H1 (cell line): Measurements from ENCODE around the gene ARHGAP26. TPM values are rescaled to one million over a fixed set of nuclear protein-coding genes. Genes with fewer than 3 reads are reported as not detected.

Experiments used
- CTCF ChIA-PET: fragments of 300-600 bp; sonication (Branson Sonifier 250); formaldehyde crosslinking; loops from one replicate; lab custom pipeline; 2021; ENCODE audit not compliant: partially characterized antibody; lab: Charles Lee
- POLR2A ChIA-PET: fragments of 300-600 bp; sonication (Branson Sonifier 250); formaldehyde crosslinking; loops from one replicate; lab custom pipeline; 2021; ENCODE audit warnings: inconsistent platforms; ENCODE audit not compliant: partially characterized antibody; lab: Charles Lee
- DNase-seq, 2 experiments: peaks; one replicate each; pipeline versions ENCODE4 v3.0.0 to v3.0.0-alpha.2; 2010 to 2022; ENCODE audit warnings: low spot score in 2 of 2, low read depth in 1 of 2, mixed read lengths in 1 of 2
- FAIRE-seq: peaks from 2 replicates; lab custom pipeline; 2011; peaks lifted over from hg19 to GRCh38; lab: Jason Lieb, UNC
- H2AFZ ChIP-seq: 2 replicates; pipeline ENCODE4 v1.8.1; 2012; ENCODE audit warnings: low read length, inconsistent platforms
- H2AK5ac ChIP-seq: 2 replicates; pipeline ENCODE4 v1.6.1; 2013; ENCODE audit warnings: low read depth, low read length
- H2BK120ac ChIP-seq: replicated peaks from 2 replicates; pipeline ENCODE3; 2013; ENCODE audit warnings: low read depth, low read length, inconsistent platforms
- H2BK12ac ChIP-seq: 2 replicates; pipeline ENCODE4 v1.6.1; 2013; ENCODE audit warnings: low read depth, low read length
- H2BK15ac ChIP-seq: 2 replicates; pipeline ENCODE4 v1.6.1; 2013; ENCODE audit warnings: low read length
- H2BK20ac ChIP-seq: 2 replicates; pipeline ENCODE4 v1.6.1; 2013; ENCODE audit warnings: low read length
- H2BK5ac ChIP-seq: 2 replicates; pipeline ENCODE4 v1.6.1; 2013; ENCODE audit warnings: low read depth, low read length
- H3K14ac ChIP-seq: 2 replicates; pipeline ENCODE4 v1.6.1; 2013; ENCODE audit warnings: inconsistent platforms; ENCODE audit not compliant: insufficient read length
- H3K18ac ChIP-seq: 2 replicates; pipeline ENCODE4 v1.6.1; 2013; ENCODE audit warnings: low read length; ENCODE audit errors: extremely low read depth
- H3K23ac ChIP-seq: 2 replicates; pipeline ENCODE4 v1.6.1; 2013; ENCODE audit warnings: inconsistent platforms; ENCODE audit not compliant: insufficient read length
- H3K23me2 ChIP-seq: 2 replicates; pipeline ENCODE4 v1.6.1; 2013; ENCODE audit warnings: low read depth, low read length
- H3K27ac ChIP-seq: 2 replicates; pipeline ENCODE4 v1.6.1; 2011; ENCODE audit warnings: low read depth, low read length, inconsistent platforms
- H3K27me3 ChIP-seq, 4 experiments: replicated peaks in 1 of 4; 1 replicate in 1 of 4; 2 replicates in 3 of 4; pipeline versions ENCODE4 v1.6.1 to v1.8.1; 2011 to 2013; ENCODE audit warnings: low read length in 3 of 4, mild to moderate bottlenecking in 3 of 4, inconsistent platforms in 2 of 4, mixed read lengths in 2 of 4, moderate library complexity in 1 of 4; ENCODE audit not compliant: control insufficient read depth in 3 of 4, insufficient read depth in 3 of 4; ENCODE audit errors: extremely low read depth in 1 of 4
- H3K36me3 ChIP-seq, 4 experiments: 2 replicates each; pipeline versions ENCODE4 v1.6.1 to v1.8.1; 2011 to 2013; ENCODE audit warnings: mild to moderate bottlenecking in 4 of 4, low read length in 3 of 4, moderate library complexity in 2 of 4, control low read depth in 1 of 4, inconsistent platforms in 1 of 4; ENCODE audit not compliant: insufficient read depth in 4 of 4, control insufficient read depth in 2 of 4
- H3K4ac ChIP-seq: replicated peaks from 2 replicates; pipeline ENCODE3; 2013; ENCODE audit warnings: low read length, low read depth, mixed read lengths, inconsistent platforms; ENCODE audit not compliant: insufficient read length
- H3K4me1 ChIP-seq, 4 experiments: replicated peaks in 1 of 4; 1 replicate in 1 of 4; 2 replicates in 3 of 4; pipeline versions ENCODE4 v1.6.1 to v1.8.1; 2011 to 2013; ENCODE audit warnings: low read length in 3 of 4, inconsistent platforms in 2 of 4, mixed read lengths in 1 of 4; ENCODE audit not compliant: insufficient read depth in 4 of 4, control insufficient read depth in 3 of 4
- H3K4me2 ChIP-seq, 2 experiments: 2 replicates each; pipeline versions ENCODE4 v1.6.1 to v1.8.1; 2011 to 2013; ENCODE audit warnings: low read depth in 2 of 2, low read length in 2 of 2, control low read depth in 1 of 2, inconsistent platforms in 1 of 2, mild to moderate bottlenecking in 1 of 2; ENCODE audit not compliant: insufficient read depth in 1 of 2
- H3K4me3 ChIP-seq, 4 experiments: fragments of 200-600, 300-600 bp in 1 of 4; sonication (generic), shearing (Covaris generic), sonication (Bioruptor Twin) in 1 of 4; 2 replicates each; pipeline versions ENCODE4 v1.5.1 to v1.8.1; 2011 to 2016; ENCODE audit warnings: low read length in 4 of 4, low read depth in 3 of 4, control low read depth in 2 of 4, inconsistent platforms in 2 of 4, mild to moderate bottlenecking in 2 of 4, mixed read lengths in 1 of 4, moderate library complexity in 1 of 4; ENCODE audit not compliant: insufficient read depth in 2 of 4; ENCODE audit errors: extremely low read depth in 1 of 4
- H3K56ac ChIP-seq: replicated peaks from 2 replicates; pipeline ENCODE3; 2013; ENCODE audit warnings: low read depth, mild to moderate bottlenecking, mixed read lengths, low read length, inconsistent platforms; ENCODE audit not compliant: insufficient read length
- H3K79me1 ChIP-seq: 2 replicates; pipeline ENCODE4 v1.6.1; 2013; ENCODE audit warnings: low read depth, low read length, control low read depth
- H3K79me2 ChIP-seq, 2 experiments: 2 replicates each; pipeline versions ENCODE4 v1.6.1 to v1.8.1; 2012 to 2013; ENCODE audit warnings: low read length in 2 of 2, mild to moderate bottlenecking in 2 of 2, inconsistent platforms in 1 of 2; ENCODE audit not compliant: insufficient read depth in 2 of 2, control insufficient read depth in 1 of 2
- H3K9ac ChIP-seq, 4 experiments: replicated peaks in 1 of 4; 1 replicate in 1 of 4; 2 replicates in 3 of 4; pipeline versions ENCODE4 v1.6.1 to v1.8.1; 2011 to 2013; ENCODE audit warnings: low read depth in 3 of 4, low read length in 3 of 4, control low read depth in 2 of 4, mild to moderate bottlenecking in 2 of 4, moderate library complexity in 2 of 4, inconsistent platforms in 1 of 4; ENCODE audit errors: extremely low read depth in 1 of 4
- H3K9me3 ChIP-seq, 2 experiments: 2 replicates each; pipeline versions ENCODE4 v1.6.1 to v1.8.1; 2012 to 2013; ENCODE audit warnings: mild to moderate bottlenecking in 2 of 2, moderate library complexity in 2 of 2, control low read depth in 1 of 2, inconsistent platforms in 1 of 2, low read depth in 1 of 2, low read length in 1 of 2, mixed read lengths in 1 of 2; ENCODE audit not compliant: insufficient read depth in 2 of 2
- H4K20me1 ChIP-seq, 2 experiments: replicated peaks in 1 of 2; 2 replicates each; pipeline versions ENCODE3 to v1.8.1; 2011 to 2013; ENCODE audit warnings: inconsistent platforms in 2 of 2, low read length in 2 of 2, mild to moderate bottlenecking in 1 of 2; ENCODE audit not compliant: insufficient read depth in 2 of 2, control insufficient read depth in 1 of 2
- H4K5ac ChIP-seq: 2 replicates; pipeline ENCODE4 v1.6.1; 2013; ENCODE audit warnings: low read length, low read depth, mixed read lengths, inconsistent platforms; ENCODE audit not compliant: insufficient read length
- H4K8ac ChIP-seq: 2 replicates; pipeline ENCODE4 v1.8.0; 2013; ENCODE audit warnings: mild to moderate bottlenecking, moderate library complexity, low read length, inconsistent platforms; ENCODE audit not compliant: insufficient read depth; ENCODE audit errors: extremely low read depth
- H4K91ac ChIP-seq: replicated peaks from 2 replicates; pipeline ENCODE3; 2013; ENCODE audit warnings: low read length, mixed read lengths, inconsistent platforms; ENCODE audit not compliant: insufficient read length
- FOSL1 ChIP-seq: IDR thresholded peaks from 2 replicates; pipeline ENCODE4 v1.6.1; 2011; ENCODE audit warnings: mild to moderate bottlenecking, low read depth, low read length, moderate library complexity; ENCODE audit not compliant: insufficient read depth
- GTF2F1 ChIP-seq: IDR thresholded peaks from 2 replicates; pipeline ENCODE4 v1.6.1; 2012; ENCODE audit warnings: low read depth, low read length, improper control_type of control experiment, borderline replicate concordance
- HDAC2 ChIP-seq, 2 experiments: fragments of 300-600 bp in 1 of 2; sonication (generic) in 1 of 2; IDR thresholded peaks; 2 replicates each; pipeline ENCODE4 v1.6.1; 2011 to 2012; ENCODE audit warnings: low read depth in 2 of 2, low read length in 2 of 2, mild to moderate bottlenecking in 2 of 2, moderate library complexity in 2 of 2, borderline replicate concordance in 1 of 2, inconsistent platforms in 1 of 2
- POLR2AphosphoS5 ChIP-seq: IDR thresholded peaks from 2 replicates; pipeline ENCODE4 v1.6.1; 2011; ENCODE audit warnings: low read depth, low read length
- TAF1 ChIP-seq: IDR thresholded peaks from 2 replicates; pipeline ENCODE4 v1.6.1; 2011; ENCODE audit warnings: mild to moderate bottlenecking, low read depth, low read length
- ZNF274 ChIP-seq: IDR thresholded peaks from 2 replicates; pipeline ENCODE4 v1.7.0; 2012; ENCODE audit warnings: low read length, borderline replicate concordance; ENCODE audit errors: extremely low read depth
- WGBS, 2 experiments: shearing (Covaris generic) in 1 of 2; methylation state at CpG; one replicate each; pipeline versions ENCODE4 v1.1.6 to v1.1.7; 2013 to 2015; ENCODE audit warnings: low lambda C conversion rate in 2 of 2, mixed read lengths in 2 of 2, inconsistent platforms in 1 of 2, low coverage in 1 of 2, missing lambda C conversion rate in 1 of 2; ENCODE audit not compliant: insufficient replicate concordance in 2 of 2, insufficient coverage in 1 of 2, insufficient read length in 1 of 2; ENCODE audit errors: extremely low coverage in 1 of 2, missing lambda C conversion rate in 1 of 2; 5-methylcytosine and 5-hydroxymethylcytosine counted together
- polyA plus RNA-seq, 7 experiments: library from polyadenylated mRNA; depleted of rRNA in 3 of 7; stranded (reverse) in 5 of 7; unstranded in 2 of 7; fragments of >200 nt in 5 of 7; fragments of 200-250 nt in 2 of 7; gene quantifications; 1 replicate in 5 of 7; 2 replicates in 1 of 7; 4 replicates in 1 of 7; pipeline versions ENCODE4 v1.2.1 to v1.2.3, GENCODE V29; 2011 to 2013; ENCODE audit warnings: missing spikeins in 2 of 7, mixed read lengths in 2 of 7
- total RNA-seq: library from RNA; stranded (reverse); fragmentation: NEBNext Ultra II Directional; extraction: Animal tissue kit (Norgen Biotek cat#: 25700); gene quantifications from 2 replicates; pipeline ENCODE4 v1.2.1, GENCODE V29; 2021

Gene ARHGAP26
- total and polyA plus RNA-seq, 2 of the 8 experiments (the other 6 are each of a cell fraction or from before 2014, with no cell fraction given), result 7.1 to 24.8 TPM

DNA sequence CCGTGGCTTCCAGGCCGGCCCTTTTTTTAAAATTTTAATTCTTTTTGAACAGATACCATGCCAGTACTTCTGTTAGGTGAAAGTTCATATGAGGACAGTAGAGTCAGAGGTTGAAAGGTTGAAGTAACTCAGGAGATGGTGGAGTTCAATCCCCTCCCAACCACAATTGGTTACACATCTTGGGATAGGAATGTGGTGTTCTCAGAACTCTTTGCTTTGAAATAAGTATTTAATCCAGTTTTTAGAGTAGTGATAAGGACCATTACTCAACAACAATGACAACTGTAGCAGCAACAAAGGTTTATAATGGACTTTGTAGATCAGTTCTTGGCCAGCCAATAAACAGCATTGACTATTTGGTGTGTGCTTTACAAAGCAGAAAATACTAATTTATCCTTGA lies 116.0 kb downstream of the ARHGAP26 start:
- H4K91ac ChIP-seq, result no peak overlapping the region
- H2BK120ac ChIP-seq, result no peak overlapping the region
- no peak overlapping the region for H4K5ac ChIP-seq
- no peak overlapping the region for H2BK12ac ChIP-seq
- no peaks in the 10 kb centered on the region for H3K23me2 ChIP-seq
- H3K36me3 ChIP-seq, result no peaks in the 10 kb centered on the region
- H3K79me1 ChIP-seq, result no peaks in the 10 kb centered on the region
- no peak overlapping the region for H4K8ac ChIP-seq
- H3K79me2 ChIP-seq, result no peaks in the 10 kb centered on the region; a peak in 1 of 4 replicates
- ChIA-PET POLR2A (interaction anchor here (0.8 kb wide), 1 partner anchor 168 kb away, joined by 3 read pairs; no protein-coding TSS in a partner anchor), CTCF (interaction anchor here (0.9 to 26.2 kb wide), 6 partner anchors 14 to 168 kb away, joined by 6 to 627 read pairs (median 75); partner anchors contain the start of gene ARHGAP26)
- no peak overlapping the region for H2AK5ac ChIP-seq
- FAIRE-seq (no peak), DNase-seq (no peak)
- H3K14ac ChIP-seq, result no peak overlapping the region
- H2AFZ ChIP-seq, result no peak overlapping the region
- 100% methylated on average over 2 of the region's 2 CpGs; no CpG with 5 or more reads in 1 of the 2 experiments for WGBS, 2 experiments
- no peaks in the 10 kb centered on the region for H4K20me1 ChIP-seq
- H3K4ac ChIP-seq, result no peak overlapping the region
- no peaks in the 10 kb centered on the region for H3K27me3 ChIP-seq
- no peak overlapping the region for H2BK20ac ChIP-seq
- no peaks in the 10 kb centered on the region for H3K9me3 ChIP-seq
- no peak overlapping the region for H3K4me2 ChIP-seq
- no peak overlapping the region for H3K56ac ChIP-seq
- no peak overlapping the region for H2BK5ac ChIP-seq
- H3K4me1 ChIP-seq, result peaks cover 4 to 26% (median 10%) of the 10 kb centered on the region in 4 experiments; a peak in 6 of 7 replicates
- H2BK15ac ChIP-seq, result no peak overlapping the region
- no peak overlapping the region for H3K23ac ChIP-seq
- TF ChIP-seq FOSL1 (no peak), ZNF274 (no peak), TAF1 (no peak), HDAC2 (IDR thresholded peaks at IDR 0.05; ENCODE audit: borderline replicate concordance in 1 of 2, low read depth in 2 of 2, low read length in 2 of 2) (no peak), GTF2F1 (no peak), POLR2AphosphoS5 (no peak)
- H3K27ac ChIP-seq, result no peak overlapping the region
- H3K18ac ChIP-seq, result no peak overlapping the region
- no peak overlapping the region for H3K4me3 ChIP-seq
- H3K9ac ChIP-seq, result no peak overlapping the region
